ENCODE results near the gene RGL1. TPM values are rescaled to one million over a fixed set of nuclear protein-coding genes. Genes with fewer than 3 reads are reported as not detected.

Gene RGL1
- total and polyA plus RNA-seq, 9 of the 15 experiments (the other 6 are each of a cell fraction or from before 2014, with no cell fraction given), result under 0.01 to 0.07 (median 0.04) TPM

- TF ChIP-seq ATF1 (CRISPR knock-in tag; IDR thresholded peaks at IDR 0.05) (no peak), ATF1 (tag; IDR thresholded peaks at IDR 0.05) (0 out of 2 replicates have a peak, but pooled peaks have one; percentile 5), GATAD2A (IDR thresholded peaks at IDR 0.05) (no peak), CEBPB (tag; IDR thresholded peaks at IDR 0.05) (peak; percentile 92), ZNF764 (CRISPR knock-in tag; IDR thresholded peaks at IDR 0.05; ENCODE audit: low read depth) (no peak), DIDO1 (tag; IDR thresholded peaks at IDR 0.05; ENCODE audit: low read depth) (no peak), SFPQ (IDR thresholded peaks at IDR 0.05; ENCODE audit: low read depth, low read length) (no peak), RFX5 (IDR thresholded peaks at IDR 0.05; ENCODE audit: low read depth, low read length) (no peak), ZNF561 (CRISPR knock-in tag; conservative IDR thresholded peaks at IDR 0.05) (no peak), MTA3 (IDR thresholded peaks at IDR 0.05; ENCODE audit: borderline replicate concordance) (no peak), RBFOX2 (IDR thresholded peaks at IDR 0.05; ENCODE audit: low read depth, low read length) (no peak), TFE3 (CRISPR knock-in tag; IDR thresholded peaks at IDR 0.05) (no peak)
Observed at GRCh38 chr1:183942933-183943693, 138.2 kb downstream of the RGL1 start (continued).

Measured in K562 (cell line).